ENCODE data around the gene C20orf141. TPM values are rescaled to one million over a fixed set of nuclear protein-coding genes. Genes with fewer than 3 reads are reported as not detected.

Gene C20orf141
- total RNA-seq, 1 experiment from 2014 or later = not detected

DNA sequence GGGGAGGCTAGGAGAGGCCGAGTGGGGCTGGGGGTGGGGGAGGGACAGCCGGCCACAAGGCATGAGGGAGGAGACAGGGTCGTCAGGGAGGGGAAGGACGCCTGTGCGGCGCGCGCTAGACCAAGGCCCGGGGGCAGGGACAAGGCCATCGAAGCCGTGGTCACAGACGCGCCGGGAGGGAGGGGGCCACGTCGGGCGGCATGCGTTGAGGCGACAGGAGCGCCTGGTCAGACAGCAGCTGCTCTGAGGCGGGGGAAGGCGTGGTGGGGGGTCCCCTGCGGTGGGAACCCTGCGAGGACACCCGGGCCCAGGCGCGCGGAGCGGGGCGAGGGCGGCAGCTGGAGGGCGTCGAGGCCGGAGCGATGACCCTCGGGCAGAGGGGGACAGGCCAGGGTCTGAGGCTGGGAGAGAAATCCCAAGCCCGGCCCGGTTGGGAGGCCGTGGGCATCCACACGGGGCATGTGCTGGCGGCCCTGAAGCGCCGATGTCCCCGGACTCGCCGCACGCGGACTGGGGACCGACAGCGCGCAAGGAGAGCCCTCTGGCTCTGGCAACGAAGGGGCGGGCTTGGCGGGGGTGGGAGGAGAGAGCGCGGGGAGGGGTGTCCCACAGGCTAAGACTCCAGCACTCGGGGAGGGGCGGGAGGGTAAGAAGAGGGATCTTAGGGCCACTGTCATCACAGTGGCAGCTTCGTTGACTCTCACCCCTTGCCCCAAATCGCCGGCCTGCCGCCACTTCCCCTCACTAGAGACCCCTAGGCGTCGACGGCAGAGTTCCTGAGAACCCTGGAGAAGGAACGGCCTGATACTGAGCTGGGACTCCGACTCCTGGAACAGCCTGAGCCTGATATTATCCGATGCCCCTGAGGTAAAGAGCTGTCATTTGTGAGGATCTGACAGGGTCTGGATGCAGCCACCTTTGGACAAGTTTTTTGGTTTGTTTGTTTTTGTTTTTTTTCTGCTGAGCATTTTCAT, 6.4 kb downstream of the C20orf141 start:
- H3K27me3 ChIP-seq (replicated peaks; ENCODE audit: insufficient read depth, low read depth, low read length, poor library complexity) = no peaks in the 10 kb centered on the region
- no peak overlapping the region for H3K27ac ChIP-seq (ENCODE audit: low read depth, low read length, poor library complexity, severe bottlenecking)
- TF ChIP-seq CTCF (conservative IDR thresholded peaks at IDR 0.05; ENCODE audit: low read depth, low read length) (no peak), EZH2 (IDR thresholded peaks at IDR 0.05; ENCODE audit: borderline replicate concordance, low read depth, low read length, poor library complexity, severe bottlenecking) (no peak)
- ChIA-PET POLR2A (ENCODE audit: low non-redundant PET) (no interaction called here), CTCF (interaction anchor here (0.6 kb wide), 1 partner anchor 10 kb away, joined by 3 read pairs; no protein-coding TSS in a partner anchor)
- BruUV-seq (replicated peaks) = no TSS peak
- no peak for DNase-seq (ENCODE audit: low spot score)
- no peak overlapping the region for H3K4me3 ChIP-seq (ENCODE audit: low read depth, low read length, poor library complexity, severe bottlenecking)
- H3K36me3 ChIP-seq (ENCODE audit: insufficient read depth, low read length, poor library complexity, severe bottlenecking) = no peaks in the 10 kb centered on the region
- no peaks in the 10 kb centered on the region for H3K9me3 ChIP-seq (ENCODE audit: low read depth, low read length, poor library complexity, severe bottlenecking)
- H3K4me1 ChIP-seq (ENCODE audit: insufficient read depth, low read length, poor library complexity, severe bottlenecking) = peaks cover 4% of the 10 kb centered on the region
- intact Hi-C loops (cut with micrococcal nuclease; ENCODE audit: unreplicated experiment) = no loop called here

DNA sequence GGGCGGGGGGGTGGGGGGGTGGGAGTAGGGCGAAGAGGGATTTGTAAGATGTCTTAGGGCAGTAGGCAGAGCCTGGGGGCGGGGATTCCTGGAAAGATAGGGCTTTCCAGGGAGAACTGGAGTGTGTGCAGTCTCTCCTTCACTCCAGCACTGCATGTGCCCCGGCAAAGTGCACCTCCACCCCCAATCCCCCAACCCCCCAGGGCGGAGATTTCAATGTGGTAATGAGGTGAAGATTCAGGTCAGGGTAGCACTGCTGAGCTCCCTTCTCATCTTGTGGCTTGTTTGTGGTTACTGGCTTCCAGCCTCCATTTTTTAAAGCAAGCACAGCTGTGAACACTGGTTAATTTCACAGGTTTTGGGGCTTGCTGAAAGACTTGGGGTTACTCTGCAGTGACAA, 7.3 kb downstream of the C20orf141 start:
- no peak for DNase-seq (ENCODE audit: low spot score)
- CTCF ChIA-PET = interaction anchor here (0.6 kb wide), 1 partner anchor 10 kb away, joined by 3 read pairs; no protein-coding TSS in a partner anchor
- no peak for TF ChIP-seq EZH2 (IDR thresholded peaks at IDR 0.05; ENCODE audit: borderline replicate concordance, low read depth, low read length, poor library complexity, severe bottlenecking)
- TF ChIP-seq CTCF (conservative IDR thresholded peaks at IDR 0.05; ENCODE audit: low read depth, low read length) = no peak
- intact Hi-C loops (cut with micrococcal nuclease; ENCODE audit: unreplicated experiment) = no loop called here
- Histone ChIP-seq H3K27me3 (replicated peaks; ENCODE audit: insufficient read depth, low read depth, low read length, poor library complexity) (no peaks in the 10 kb centered on the region), H3K4me1 (ENCODE audit: insufficient read depth, low read length, poor library complexity, severe bottlenecking) (peaks cover 4% of the 10 kb centered on the region), H3K27ac (ENCODE audit: low read depth, low read length, poor library complexity, severe bottlenecking) (no peak overlapping the region), H3K36me3 (ENCODE audit: insufficient read depth, low read length, poor library complexity, severe bottlenecking) (no peaks in the 10 kb centered on the region), H3K4me3 (ENCODE audit: low read depth, low read length, poor library complexity, severe bottlenecking) (no peak overlapping the region), H3K9me3 (ENCODE audit: low read depth, low read length, poor library complexity, severe bottlenecking) (no peaks in the 10 kb centered on the region)
- POLR2A ChIA-PET (ENCODE audit: low non-redundant PET) = no interaction called here
- BruUV-seq (replicated peaks) = no TSS peak

DNA sequence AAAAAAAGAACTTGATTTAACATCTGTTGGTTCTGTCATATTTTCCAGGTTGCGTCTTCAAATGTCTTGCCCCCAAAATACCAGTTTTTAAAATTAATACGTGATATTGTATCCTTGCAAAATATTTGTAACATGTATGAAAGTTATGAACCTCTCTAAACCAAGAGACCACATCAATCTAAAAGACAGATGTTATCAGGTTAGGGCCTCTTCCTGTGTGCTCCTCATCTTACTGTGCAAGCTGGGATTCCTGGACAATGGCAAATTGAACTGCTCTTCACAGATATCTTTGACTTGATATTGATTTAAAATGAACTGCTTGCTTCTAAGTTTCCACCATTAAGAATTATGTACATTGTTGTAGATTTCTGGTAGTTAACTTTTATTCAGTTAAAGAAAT, 11.0 kb downstream of the C20orf141 start:
- no peak overlapping the region for H3K27ac ChIP-seq (ENCODE audit: low read depth, low read length, poor library complexity, severe bottlenecking)
- no peaks in the 10 kb centered on the region for H3K9me3 ChIP-seq (ENCODE audit: low read depth, low read length, poor library complexity, severe bottlenecking)
- no peak for DNase-seq (ENCODE audit: low spot score)
- no peaks in the 10 kb centered on the region for H3K4me1 ChIP-seq (ENCODE audit: insufficient read depth, low read length, poor library complexity, severe bottlenecking)
- intact Hi-C loops (cut with micrococcal nuclease; ENCODE audit: unreplicated experiment) = no loop called here
- no peaks in the 10 kb centered on the region for H3K36me3 ChIP-seq (ENCODE audit: insufficient read depth, low read length, poor library complexity, severe bottlenecking)
- no peaks in the 10 kb centered on the region for H3K27me3 ChIP-seq (replicated peaks; ENCODE audit: insufficient read depth, low read depth, low read length, poor library complexity)
- POLR2A ChIA-PET (ENCODE audit: low non-redundant PET) = no interaction called here
- TF ChIP-seq CTCF (conservative IDR thresholded peaks at IDR 0.05; ENCODE audit: low read depth, low read length) (no peak), EZH2 (IDR thresholded peaks at IDR 0.05; ENCODE audit: borderline replicate concordance, low read depth, low read length, poor library complexity, severe bottlenecking) (no peak)
- H3K4me3 ChIP-seq (ENCODE audit: low read depth, low read length, poor library complexity, severe bottlenecking) = no peak overlapping the region
- CTCF ChIA-PET = no interaction called here
- no TSS peak for BruUV-seq (replicated peaks)

Measured in A673 (cell line).